ENCODE data around the gene MUS81. TPM values are rescaled to one million over a fixed set of nuclear protein-coding genes. Genes with fewer than 3 reads are reported as not detected.
A peak's percentile ranks its signal among the peaks of the same experiment; 100 is the strongest.

MUS81 gene
- total RNA-seq, 1 donor from 2014 or later: 90.5 TPM

DNA sequence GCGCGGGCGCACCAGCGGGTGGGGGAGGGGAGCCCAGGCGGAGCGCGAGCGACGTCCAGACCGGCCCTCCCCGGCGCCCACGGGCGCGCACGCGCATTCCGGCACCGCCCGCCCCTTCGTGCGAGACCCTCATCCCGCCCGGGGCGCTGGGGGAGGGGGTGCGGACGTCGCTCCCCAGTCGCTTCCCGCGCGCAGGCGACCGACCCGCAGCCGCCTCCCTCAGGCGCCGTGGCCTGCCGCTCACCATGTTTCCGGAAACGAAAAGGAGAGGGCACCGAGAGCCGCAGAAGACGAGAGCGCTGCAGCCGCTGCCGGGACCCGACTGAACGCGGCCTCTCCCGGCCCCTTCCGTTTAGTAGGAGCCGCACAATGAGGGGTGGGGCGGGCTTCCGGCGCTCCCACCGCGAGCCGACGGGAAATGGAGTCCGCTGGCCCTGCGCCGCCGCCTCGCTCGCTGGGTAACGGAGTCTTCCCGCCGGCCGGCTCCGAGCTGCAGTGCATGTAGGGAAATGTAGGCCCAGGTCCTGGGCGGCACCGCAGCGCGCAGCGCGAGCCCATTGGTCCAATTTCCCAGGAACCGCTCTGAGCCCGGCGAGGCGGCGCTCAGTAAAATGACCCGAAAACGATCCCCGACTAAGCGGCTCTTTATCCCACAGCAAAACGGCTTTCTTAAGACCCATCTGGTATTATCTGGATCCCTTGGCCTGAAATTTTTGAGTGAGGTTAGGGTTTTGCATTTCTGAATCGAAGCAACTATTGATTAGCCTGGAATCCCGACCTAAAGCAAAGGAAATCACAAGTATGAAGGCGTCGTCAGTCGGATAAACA is 2.2 kb upstream of the MUS81 start, which contains the start of gene CFL1:
TSS of gene CFL1 (minus strand) at position 328 of the 828 bp plus-strand sequence. CDS start at position 247, 81 bp downstream.
- Mint-ChIP-seq H3K9me3 (no peaks in the 10 kb centered on the region), H3K27me3 (ENCODE audit: low read depth) (no peaks in the 10 kb centered on the region), H3K36me3 (ENCODE audit: low read depth) (peaks cover 61% of the 10 kb centered on the region), H3K4me1 (ENCODE audit: low read depth) (peaks cover 36% of the 10 kb centered on the region), H3K4me3 (ENCODE audit: low read depth) (peak within 1 kb of the TSS; percentile 94), H3K27ac (peak within 1 kb of the TSS; percentile 97)
- peak; percentile 98 for DNase-seq (ENCODE audit: low spot score)
- intact Hi-C loops (cut with micrococcal nuclease): loop anchor here (1.0 to 10.0 kb wide), 5 partner anchors 32 to 773 kb away; partner anchors contain the start of genes CCDC85B, CDCA5, EHBP1L1 and FAM89B

DNA sequence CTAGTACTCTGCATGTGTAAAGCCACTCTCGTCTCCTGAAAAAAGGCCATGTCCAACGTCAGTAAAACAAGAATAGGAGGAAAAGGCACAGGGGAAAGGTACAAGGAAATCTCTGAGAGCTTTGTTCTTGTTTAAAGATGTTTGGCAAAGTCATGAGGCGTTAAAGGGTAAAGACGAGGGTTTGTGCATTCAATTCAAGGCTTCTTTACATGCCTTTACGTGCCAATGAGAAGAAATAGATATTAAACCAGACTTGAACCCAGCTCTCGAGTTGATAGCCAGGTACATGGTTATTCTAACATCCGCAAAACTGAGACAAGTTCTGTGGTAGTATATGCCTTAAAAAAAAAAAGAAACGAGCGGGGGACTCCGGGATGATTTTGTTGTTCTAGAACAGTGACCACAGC is 1.5 kb upstream of the MUS81 start:
- no peaks in the 10 kb centered on the region for H3K27me3 Mint-ChIP-seq (ENCODE audit: low read depth)
- peak overlapping the region; percentile 94 for H3K4me3 Mint-ChIP-seq (ENCODE audit: low read depth)
- H3K36me3 Mint-ChIP-seq (ENCODE audit: low read depth): peaks cover 61% of the 10 kb centered on the region
- intact Hi-C loops (cut with micrococcal nuclease): loop anchor here (1.0 to 10.0 kb wide), 8 partner anchors 15 to 774 kb away; partner anchors contain the start of genes BANF1, C11orf68, CCDC85B and CDCA5
- no peak for DNase-seq (ENCODE audit: low spot score)
- no peaks in the 10 kb centered on the region for H3K9me3 Mint-ChIP-seq
- peaks cover 36% of the 10 kb centered on the region for H3K4me1 Mint-ChIP-seq (ENCODE audit: low read depth)
- peak overlapping the region; percentile 97 for H3K27ac Mint-ChIP-seq

DNA sequence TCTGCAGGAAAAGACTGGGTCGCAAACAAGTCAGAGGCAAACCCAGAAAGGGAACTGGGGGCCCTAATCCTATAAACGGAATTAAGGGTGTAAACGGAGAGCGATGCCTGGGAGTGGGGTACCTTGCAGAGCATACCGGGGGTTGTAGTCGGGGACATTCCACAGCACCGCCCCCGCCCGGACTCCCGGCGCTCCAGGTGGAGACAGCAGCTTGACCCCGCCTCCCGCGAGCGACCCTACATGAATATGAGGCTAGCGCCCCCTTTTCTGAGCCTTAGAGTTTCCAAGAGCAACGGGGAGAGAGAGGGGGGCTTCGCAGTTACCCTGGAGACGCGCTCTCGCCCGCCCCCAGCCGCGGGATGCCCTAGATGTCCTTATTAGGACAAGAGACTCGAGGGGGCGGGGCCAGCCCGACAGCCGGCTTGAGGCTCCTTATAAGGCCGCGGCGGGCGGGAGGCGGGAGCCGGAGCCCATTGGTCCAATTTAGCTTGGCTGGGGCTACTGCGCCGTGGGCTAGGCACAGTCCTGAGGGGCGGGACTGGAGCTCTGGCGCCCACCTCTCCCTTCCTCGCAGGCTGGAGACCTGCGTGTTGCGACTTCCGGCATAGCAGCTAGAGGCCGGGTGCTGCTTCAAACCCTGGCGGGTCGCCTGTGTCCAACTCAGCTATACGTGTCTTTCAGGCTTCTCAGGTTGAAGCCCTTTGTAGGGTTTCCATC is 980 bp upstream of the MUS81 start:
- H3K27ac Mint-ChIP-seq: peak overlapping the region; percentile 97
- H3K4me3 Mint-ChIP-seq (ENCODE audit: low read depth): peak overlapping the region; percentile 94
- no peaks in the 10 kb centered on the region for H3K9me3 Mint-ChIP-seq
- peaks cover 61% of the 10 kb centered on the region for H3K36me3 Mint-ChIP-seq (ENCODE audit: low read depth)
- H3K4me1 Mint-ChIP-seq (ENCODE audit: low read depth): peaks cover 34% of the 10 kb centered on the region
- peak; percentile 98 for DNase-seq (ENCODE audit: low spot score)
- intact Hi-C loops (cut with micrococcal nuclease): loop anchor here (1.0 to 10.0 kb wide), 7 partner anchors 14 to 774 kb away; partner anchors contain the start of genes BANF1, C11orf68, CDCA5 and DRAP1
- no peaks in the 10 kb centered on the region for H3K27me3 Mint-ChIP-seq (ENCODE audit: low read depth)

DNA sequence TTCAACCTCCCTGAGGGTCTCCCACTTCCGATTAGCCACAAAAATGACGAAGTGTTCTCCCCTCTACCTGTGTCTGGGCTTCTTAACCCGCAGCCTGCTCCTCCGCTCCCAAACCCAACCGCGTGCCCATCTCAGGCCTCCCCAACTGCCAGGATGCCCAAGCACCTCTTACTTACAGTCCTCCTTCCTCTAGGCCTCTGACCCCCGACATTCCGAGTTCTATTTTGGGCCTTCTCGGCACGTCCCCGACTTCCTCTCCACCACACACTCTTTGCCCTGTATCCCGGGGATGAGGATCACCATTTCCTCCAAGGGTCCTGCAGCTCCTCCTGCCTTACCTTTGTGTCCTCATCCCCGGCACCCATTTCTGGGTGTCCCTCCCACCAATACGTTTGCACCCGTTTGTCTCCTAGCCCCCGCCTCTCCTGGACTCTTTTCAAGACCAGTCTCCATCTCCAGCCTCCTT is 388 bp upstream of the MUS81 start:
- Mint-ChIP-seq H3K4me1 (ENCODE audit: low read depth) (peaks cover 31% of the 10 kb centered on the region), H3K36me3 (ENCODE audit: low read depth) (peaks cover 58% of the 10 kb centered on the region), H3K27me3 (ENCODE audit: low read depth) (no peaks in the 10 kb centered on the region), H3K4me3 (ENCODE audit: low read depth) (peak overlapping the region; percentile 94), H3K9me3 (no peaks in the 10 kb centered on the region), H3K27ac (peak overlapping the region; percentile 97)
- DNase-seq (ENCODE audit: low spot score): no peak
- intact Hi-C loops (cut with micrococcal nuclease): loop anchor here (1.0 to 10.0 kb wide), 9 partner anchors 13 to 775 kb away; partner anchors contain the start of genes BANF1, C11orf68, CDCA5 and DRAP1

DNA sequence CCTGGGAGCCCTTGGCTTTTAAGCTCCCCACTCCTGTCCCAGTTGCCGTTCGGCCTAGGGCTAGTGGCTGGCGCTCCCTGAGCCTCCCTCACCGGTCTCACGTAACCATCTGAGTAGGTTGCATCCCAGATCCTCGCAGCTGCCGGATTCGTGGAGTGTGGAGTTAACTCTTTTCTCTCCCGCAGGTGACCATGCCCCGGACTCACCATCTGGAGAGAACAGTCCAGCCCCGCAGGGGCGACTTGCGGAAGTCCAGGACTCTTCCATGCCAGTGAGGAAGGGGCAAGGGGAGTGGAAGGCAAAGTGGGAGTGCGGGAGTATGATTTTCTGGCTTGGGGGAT is 902 bp downstream of the MUS81 start:
- peaks cover 53% of the 10 kb centered on the region for H3K36me3 Mint-ChIP-seq (ENCODE audit: low read depth)
- H3K4me1 Mint-ChIP-seq (ENCODE audit: low read depth): peaks cover 25% of the 10 kb centered on the region
- H3K27ac Mint-ChIP-seq: peak overlapping the region; percentile 92
- H3K9me3 Mint-ChIP-seq: no peaks in the 10 kb centered on the region
- intact Hi-C loops (cut with micrococcal nuclease): no loop called here
- no peak for DNase-seq (ENCODE audit: low spot score)
- H3K27me3 Mint-ChIP-seq (ENCODE audit: low read depth): no peaks in the 10 kb centered on the region
- peak overlapping the region; percentile 94 for H3K4me3 Mint-ChIP-seq (ENCODE audit: low read depth)

DNA sequence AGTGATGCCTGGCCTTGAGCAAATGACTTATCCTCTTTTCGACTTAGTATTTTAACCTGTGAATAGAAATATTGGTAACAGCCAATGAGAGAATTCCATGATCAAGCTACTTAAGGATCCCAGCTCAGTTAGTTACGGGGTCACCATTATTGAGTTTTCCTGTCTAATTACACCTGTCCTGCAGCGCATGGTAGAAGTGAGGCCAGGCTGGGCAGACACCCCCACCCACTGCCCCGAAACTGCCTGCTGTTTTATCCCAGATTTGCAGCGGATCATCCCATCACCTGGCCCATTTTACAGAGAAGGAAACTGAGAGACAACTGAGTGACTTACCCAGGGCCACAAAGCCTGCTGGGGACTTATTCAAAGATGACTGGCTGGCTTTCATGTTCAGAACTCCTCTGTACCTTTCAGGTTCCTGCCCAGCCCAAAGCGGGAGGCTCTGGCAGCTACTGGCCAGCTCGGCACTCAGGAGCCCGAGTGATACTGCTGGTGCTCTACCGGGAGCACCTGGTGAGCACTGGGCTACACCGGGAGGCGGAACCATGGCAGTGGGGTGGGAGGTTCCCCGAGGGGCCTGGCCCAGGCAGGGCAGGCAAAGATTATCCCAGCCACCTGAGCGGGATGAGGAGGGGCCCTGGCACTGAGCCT is 1.4 kb downstream of the MUS81 start:
- Mint-ChIP-seq H3K27ac (peak overlapping the region; percentile 48), H3K36me3 (ENCODE audit: low read depth) (peaks cover 48% of the 10 kb centered on the region), H3K9me3 (no peaks in the 10 kb centered on the region), H3K4me1 (ENCODE audit: low read depth) (peaks cover 20% of the 10 kb centered on the region), H3K4me3 (ENCODE audit: low read depth) (peak overlapping the region; percentile 94), H3K27me3 (ENCODE audit: low read depth) (no peaks in the 10 kb centered on the region)
- DNase-seq (ENCODE audit: low spot score): no peak
- intact Hi-C loops (cut with micrococcal nuclease): no loop called here

DNA sequence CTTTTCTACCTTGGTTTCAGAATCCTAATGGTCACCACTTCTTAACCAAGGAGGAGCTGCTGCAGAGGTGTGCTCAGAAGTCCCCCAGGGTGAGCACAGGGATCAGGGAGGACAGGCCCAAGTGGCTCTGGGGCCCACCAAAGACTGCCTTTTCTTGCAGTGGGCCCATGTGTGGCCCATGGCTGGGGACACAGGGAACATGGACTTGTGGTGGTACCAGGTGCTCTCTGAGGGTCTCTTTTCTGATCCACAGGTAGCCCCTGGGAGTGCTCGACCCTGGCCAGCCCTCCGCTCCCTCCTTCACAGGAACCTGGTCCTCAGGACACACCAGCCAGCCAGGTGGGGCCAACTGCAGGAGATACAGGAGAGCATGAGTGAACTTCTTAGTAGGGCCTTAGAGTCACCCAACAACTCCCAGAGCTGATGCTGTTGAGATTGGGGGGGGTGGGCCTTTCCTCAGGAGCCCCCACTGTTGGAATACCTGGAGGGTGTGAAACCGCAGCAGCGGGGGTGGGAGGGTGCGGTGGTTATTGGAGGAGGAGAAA is 2.0 kb downstream of the MUS81 start:
- Mint-ChIP-seq H3K36me3 (ENCODE audit: low read depth) (peaks cover 47% of the 10 kb centered on the region), H3K4me3 (ENCODE audit: low read depth) (peak overlapping the region; percentile 94), H3K4me1 (ENCODE audit: low read depth) (peaks cover 18% of the 10 kb centered on the region), H3K27ac (no peak overlapping the region), H3K27me3 (ENCODE audit: low read depth) (no peaks in the 10 kb centered on the region), H3K9me3 (no peaks in the 10 kb centered on the region)
- DNase-seq (ENCODE audit: low spot score): no peak
- intact Hi-C loops (cut with micrococcal nuclease): no loop called here

DNA sequence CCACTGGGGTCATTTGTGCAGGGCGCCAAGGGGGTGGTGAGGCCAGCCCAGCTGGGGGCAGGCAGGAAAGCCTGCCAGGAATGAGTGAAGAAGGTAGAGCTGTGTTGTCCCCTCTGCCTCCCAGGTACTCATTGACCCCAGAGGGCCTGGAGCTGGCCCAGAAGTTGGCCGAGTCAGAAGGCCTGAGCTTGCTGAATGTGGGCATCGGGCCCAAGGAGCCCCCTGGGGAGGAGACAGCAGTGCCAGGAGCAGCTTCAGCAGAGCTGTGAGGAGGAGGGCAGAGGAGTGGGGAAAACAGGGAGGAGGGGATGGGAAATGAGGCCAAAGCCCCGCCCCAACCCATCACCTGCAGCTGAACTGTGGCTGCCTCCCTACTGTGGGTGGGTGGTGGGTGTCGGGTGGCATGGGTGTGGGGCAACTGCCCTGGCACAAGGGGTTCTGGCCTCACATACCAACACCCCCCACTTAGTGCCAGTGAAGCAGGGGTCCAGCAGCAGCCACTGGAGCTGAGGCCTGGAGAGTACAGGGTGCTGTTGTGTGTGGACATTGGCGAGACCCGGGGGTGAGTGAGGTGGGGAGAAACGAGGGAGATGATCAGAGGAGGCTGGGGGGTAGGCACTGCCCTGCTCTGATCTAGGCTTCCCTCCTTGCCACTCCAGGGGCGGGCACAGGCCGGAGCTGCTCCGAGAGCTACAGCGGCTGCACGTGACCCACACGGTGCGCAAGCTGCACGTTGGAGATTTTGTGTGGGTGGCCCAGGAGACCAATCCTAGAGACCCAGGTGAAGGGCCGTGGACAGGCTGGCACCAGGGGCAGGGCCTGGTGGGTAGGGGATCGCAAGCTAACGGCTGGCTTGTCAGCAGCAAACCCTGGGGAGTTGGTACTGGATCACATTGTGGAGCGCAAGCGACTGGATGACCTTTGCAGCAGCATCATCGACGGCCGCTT is 3.0 kb downstream of the MUS81 start:
- intact Hi-C loops (cut with micrococcal nuclease): no loop called here
- Mint-ChIP-seq H3K27me3 (ENCODE audit: low read depth) (no peaks in the 10 kb centered on the region), H3K36me3 (ENCODE audit: low read depth) (peaks cover 54% of the 10 kb centered on the region), H3K9me3 (no peaks in the 10 kb centered on the region), H3K27ac (no peak overlapping the region), H3K4me1 (ENCODE audit: low read depth) (peaks cover 18% of the 10 kb centered on the region), H3K4me3 (ENCODE audit: low read depth) (peak overlapping the region; percentile 94)
- DNase-seq (ENCODE audit: low spot score): no peak

DNA sequence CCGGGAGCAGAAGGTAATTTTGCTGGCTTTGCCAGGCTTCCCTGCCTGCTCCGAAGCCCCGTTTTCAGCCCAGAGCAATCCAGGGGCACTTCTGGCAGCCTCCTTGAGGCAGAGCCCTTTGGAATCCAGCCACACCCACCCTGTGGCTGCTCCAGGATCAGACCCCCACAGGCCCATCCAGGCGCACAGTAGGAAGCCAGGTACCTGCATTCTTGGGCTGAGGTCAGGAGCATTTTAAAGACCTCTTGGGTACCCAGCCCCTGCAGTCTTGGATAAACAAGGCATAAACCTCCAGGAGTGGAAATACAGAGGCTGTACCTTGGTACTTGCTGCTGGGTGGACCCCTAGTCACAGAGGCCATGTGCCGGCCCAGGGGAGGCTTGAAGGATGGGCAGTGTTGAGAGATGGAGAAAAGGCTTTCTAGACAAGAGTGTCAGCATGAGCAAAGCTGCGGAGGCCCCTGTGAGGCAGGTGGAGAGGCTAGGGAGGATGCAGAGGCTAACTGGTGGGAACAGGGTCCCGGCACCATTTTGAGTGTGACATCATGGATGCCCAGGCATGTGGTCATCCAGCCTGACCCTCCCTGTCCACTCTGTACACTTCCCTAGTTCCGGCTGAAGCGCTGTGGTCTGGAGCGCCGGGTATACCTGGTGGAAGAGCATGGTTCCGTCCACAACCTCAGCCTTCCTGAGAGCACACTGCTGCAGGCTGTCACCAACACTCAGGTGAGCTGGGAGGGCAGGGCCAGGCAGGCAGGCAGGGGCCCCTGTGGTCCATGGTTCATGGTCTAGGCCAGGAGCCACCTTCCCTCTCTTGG is 3.9 kb downstream of the MUS81 start:
- intact Hi-C loops (cut with micrococcal nuclease): no loop called here
- Mint-ChIP-seq H3K4me1 (ENCODE audit: low read depth) (peaks cover 11% of the 10 kb centered on the region), H3K27ac (no peak overlapping the region), H3K27me3 (ENCODE audit: low read depth) (no peaks in the 10 kb centered on the region), H3K36me3 (ENCODE audit: low read depth) (peaks cover 57% of the 10 kb centered on the region), H3K9me3 (no peaks in the 10 kb centered on the region), H3K4me3 (ENCODE audit: low read depth) (no peak overlapping the region)
- DNase-seq (ENCODE audit: low spot score): no peak

DNA sequence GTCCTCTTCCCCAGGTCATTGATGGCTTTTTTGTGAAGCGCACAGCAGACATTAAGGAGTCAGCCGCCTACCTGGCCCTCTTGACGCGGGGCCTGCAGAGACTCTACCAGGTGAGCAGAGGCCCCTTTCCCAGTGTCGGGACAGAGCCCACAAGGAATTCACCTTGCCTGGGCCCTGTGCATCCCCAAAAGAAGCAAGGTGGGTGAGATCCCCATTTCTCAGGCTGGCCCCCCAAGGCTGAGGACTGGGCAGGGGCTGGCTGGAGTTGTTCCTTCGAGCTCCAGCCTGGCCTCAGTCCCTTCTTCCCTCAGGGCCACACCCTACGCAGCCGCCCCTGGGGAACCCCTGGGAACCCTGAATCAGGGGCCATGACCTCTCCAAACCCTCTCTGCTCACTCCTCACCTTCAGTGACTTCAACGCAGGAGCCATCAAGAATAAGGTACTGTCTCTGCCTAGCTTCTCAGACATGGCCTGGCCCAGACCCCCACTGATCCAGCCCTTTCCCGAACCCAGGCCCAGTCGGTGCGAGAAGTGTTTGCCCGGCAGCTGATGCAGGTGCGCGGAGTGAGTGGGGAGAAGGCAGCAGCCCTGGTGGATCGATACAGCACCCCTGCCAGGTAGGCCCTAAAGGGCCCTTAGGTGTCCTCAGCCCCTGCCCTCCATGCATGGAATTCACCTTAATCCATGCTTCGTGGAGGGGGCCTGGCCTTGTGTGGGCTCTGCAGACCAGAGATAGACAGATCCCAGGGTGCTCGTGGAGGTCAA is 4.7 kb downstream of the MUS81 start:
- Mint-ChIP-seq H3K36me3 (ENCODE audit: low read depth) (peaks cover 57% of the 10 kb centered on the region), H3K27ac (no peak overlapping the region), H3K4me3 (ENCODE audit: low read depth) (no peak overlapping the region), H3K9me3 (no peaks in the 10 kb centered on the region), H3K4me1 (ENCODE audit: low read depth) (peaks cover 9% of the 10 kb centered on the region), H3K27me3 (ENCODE audit: low read depth) (no peaks in the 10 kb centered on the region)
- intact Hi-C loops (cut with micrococcal nuclease): no loop called here
- no peak for DNase-seq (ENCODE audit: low spot score)

Data from activated T-helper 2 cell treated with anti-CD3 and anti-CD28 coated beads, Interferon-gamma antibody, Interleukin-2, Interleukin-4, amounts not matched to agents 10 μg/mL and 5 μg/mL and 100 μg/mL, durations not matched to agents 14 hours and 24 hours and 36 hours (primary cell).